Rectal smooth muscle tissue (tissue), 1 donor: ENCODE results near the gene PXDN.

Experiments used
- H3K27ac ChIP-seq: one replicate; pipeline ENCODE4 v1.7.0; 2013; ENCODE audit warnings: low read depth, low read length, inconsistent platforms
- H3K27me3 ChIP-seq: one replicate; pipeline ENCODE4 v1.7.0; 2013; ENCODE audit warnings: low read length; ENCODE audit not compliant: control insufficient read depth, insufficient read depth
- H3K36me3 ChIP-seq: one replicate; pipeline ENCODE4 v1.7.0; 2013; ENCODE audit warnings: low read length; ENCODE audit not compliant: control insufficient read depth, insufficient read depth
- H3K4me1 ChIP-seq: one replicate; pipeline ENCODE4 v1.7.0; 2013; ENCODE audit warnings: low read length; ENCODE audit not compliant: control insufficient read depth, insufficient read depth
- H3K4me3 ChIP-seq: one replicate; pipeline ENCODE4 v1.7.0; 2013; ENCODE audit warnings: low read length
- H3K9ac ChIP-seq: one replicate; pipeline ENCODE4 v1.7.0; 2013; ENCODE audit warnings: low read length

The PXDN gene

GRCh38 chr2:1744446-1745170, at the start of gene PXDN:
Gene PXDN (minus strand): TSS chr2:1744515. CDS start chr2:1744455, 60 bp downstream.
- no peaks in the 10 kb centered on the region for H3K27me3 ChIP-seq
- peaks cover 12% of the 10 kb centered on the region for H3K4me1 ChIP-seq
- peak within 1 kb of the TSS; percentile 46 for H3K9ac ChIP-seq
- H3K36me3 ChIP-seq, result no peaks in the 10 kb centered on the region
- H3K4me3 ChIP-seq, result peak within 1 kb of the TSS; percentile 72
- H3K27ac ChIP-seq, result peak within 1 kb of the TSS; percentile 94

- no peak overlapping the region for H3K27ac ChIP-seq
- H3K9ac ChIP-seq, result no peak overlapping the region
- no peak overlapping the region for H3K4me3 ChIP-seq
- H3K4me1 ChIP-seq, result peaks cover 15% of the 10 kb centered on the region
- H3K27me3 ChIP-seq, result no peaks in the 10 kb centered on the region
- H3K36me3 ChIP-seq, result no peaks in the 10 kb centered on the region
These were observed 49.6 kb upstream of the PXDN start for GRCh38 chr2:1793868-1794445.

GRCh38 chr2:1793001-1793867, 48.9 kb upstream of the PXDN start:
- no peak overlapping the region for H3K4me3 ChIP-seq
- H3K27me3 ChIP-seq, result no peaks in the 10 kb centered on the region
- H3K9ac ChIP-seq, result no peak overlapping the region
- H3K4me1 ChIP-seq, result peaks cover 15% of the 10 kb centered on the region
- H3K36me3 ChIP-seq, result no peaks in the 10 kb centered on the region
- no peak overlapping the region for H3K27ac ChIP-seq

- Histone ChIP-seq H3K9ac (no peak overlapping the region), H3K36me3 (no peaks in the 10 kb centered on the region), H3K27ac (peak overlapping the region; percentile 60), H3K4me3 (peak overlapping the region; percentile 13), H3K4me1 (peaks cover 15% of the 10 kb centered on the region), H3K27me3 (no peaks in the 10 kb centered on the region)
These were observed 47.5 kb upstream of the PXDN start for GRCh38 chr2:1791685-1792435.

- Histone ChIP-seq H3K9ac (no peak overlapping the region), H3K36me3 (no peaks in the 10 kb centered on the region), H3K4me3 (no peak overlapping the region), H3K27me3 (no peaks in the 10 kb centered on the region), H3K27ac (peak overlapping the region; percentile 9), H3K4me1 (peaks cover 15% of the 10 kb centered on the region)
These were observed 46.8 kb upstream of the PXDN start for GRCh38 chr2:1791006-1791605.

- no peak overlapping the region for H3K27ac ChIP-seq
- H3K36me3 ChIP-seq, result no peaks in the 10 kb centered on the region
- H3K9ac ChIP-seq, result no peak overlapping the region
- H3K4me3 ChIP-seq, result no peak overlapping the region
- peaks cover 15% of the 10 kb centered on the region for H3K4me1 ChIP-seq
- H3K27me3 ChIP-seq, result no peaks in the 10 kb centered on the region
These were observed 46.2 kb upstream of the PXDN start for GRCh38 chr2:1790473-1790872.

- H3K4me3 ChIP-seq, result no peak overlapping the region
- no peak overlapping the region for H3K9ac ChIP-seq
- H3K27ac ChIP-seq, result no peak overlapping the region
- peaks cover 15% of the 10 kb centered on the region for H3K4me1 ChIP-seq
- H3K36me3 ChIP-seq, result no peaks in the 10 kb centered on the region
- H3K27me3 ChIP-seq, result no peaks in the 10 kb centered on the region
These were observed 45.3 kb upstream of the PXDN start for GRCh38 chr2:1789610-1790009.

GRCh38 chr2:1788478-1788959, 44.2 kb upstream of the PXDN start:
- Histone ChIP-seq H3K4me1 (peaks cover 15% of the 10 kb centered on the region), H3K36me3 (no peaks in the 10 kb centered on the region), H3K9ac (no peak overlapping the region), H3K4me3 (no peak overlapping the region), H3K27ac (no peak overlapping the region), H3K27me3 (no peaks in the 10 kb centered on the region)

GRCh38 chr2:1787755-1788477, 43.6 kb upstream of the PXDN start:
- Histone ChIP-seq H3K4me3 (no peak overlapping the region), H3K9ac (no peak overlapping the region), H3K27ac (no peak overlapping the region), H3K4me1 (peaks cover 15% of the 10 kb centered on the region), H3K36me3 (no peaks in the 10 kb centered on the region), H3K27me3 (no peaks in the 10 kb centered on the region)

- Histone ChIP-seq H3K27me3 (no peaks in the 10 kb centered on the region), H3K4me3 (no peak overlapping the region), H3K4me1 (no peaks in the 10 kb centered on the region), H3K27ac (no peak overlapping the region), H3K9ac (no peak overlapping the region), H3K36me3 (no peaks in the 10 kb centered on the region)
These were observed 40.8 kb upstream of the PXDN start for GRCh38 chr2:1784986-1785617.

GRCh38 chr2:1784087-1784486, 39.8 kb upstream of the PXDN start:
- Histone ChIP-seq H3K9ac (no peak overlapping the region), H3K27ac (no peak overlapping the region), H3K27me3 (no peaks in the 10 kb centered on the region), H3K4me3 (no peak overlapping the region), H3K36me3 (no peaks in the 10 kb centered on the region), H3K4me1 (no peaks in the 10 kb centered on the region)
